Activated naive CD4-positive, alpha-beta T cell (primary cell): ENCODE data around the gene LRRN2.
"Not testable (repeated sequence)": the region's sequence is repeated elsewhere in the genome, so short reads cannot be mapped to it uniquely, and the experiment has no call there.

Source experiments
- DNase-seq, 4 experiments: peaks; one replicate each; lab custom pipeline; 2025; lab: John Stamatoyannopoulos, UW

Gene LRRN2

GRCh38 chr1:204685236-204686006 lies at the start of gene LRRN2:
LRRN2 (minus strand) TSS chr1:204685738; CDS start chr1:204619992, 65,746 bp downstream.
- DNase-seq: no peak

GRCh38 chr1:204735042-204735441 lies 49.5 kb upstream of the LRRN2 start:
- no peak for DNase-seq

- no peak for DNase-seq
Observed at GRCh38 chr1:204733869-204734596, 48.5 kb upstream of the LRRN2 start.

GRCh38 chr1:204733289-204733688 lies 47.8 kb upstream of the LRRN2 start:
- no peak for DNase-seq

GRCh38 chr1:204731985-204732575 lies 46.5 kb upstream of the LRRN2 start:
- DNase-seq: no peak

GRCh38 chr1:204731509-204731908 lies 46.0 kb upstream of the LRRN2 start:
- no peak for DNase-seq

DNA sequence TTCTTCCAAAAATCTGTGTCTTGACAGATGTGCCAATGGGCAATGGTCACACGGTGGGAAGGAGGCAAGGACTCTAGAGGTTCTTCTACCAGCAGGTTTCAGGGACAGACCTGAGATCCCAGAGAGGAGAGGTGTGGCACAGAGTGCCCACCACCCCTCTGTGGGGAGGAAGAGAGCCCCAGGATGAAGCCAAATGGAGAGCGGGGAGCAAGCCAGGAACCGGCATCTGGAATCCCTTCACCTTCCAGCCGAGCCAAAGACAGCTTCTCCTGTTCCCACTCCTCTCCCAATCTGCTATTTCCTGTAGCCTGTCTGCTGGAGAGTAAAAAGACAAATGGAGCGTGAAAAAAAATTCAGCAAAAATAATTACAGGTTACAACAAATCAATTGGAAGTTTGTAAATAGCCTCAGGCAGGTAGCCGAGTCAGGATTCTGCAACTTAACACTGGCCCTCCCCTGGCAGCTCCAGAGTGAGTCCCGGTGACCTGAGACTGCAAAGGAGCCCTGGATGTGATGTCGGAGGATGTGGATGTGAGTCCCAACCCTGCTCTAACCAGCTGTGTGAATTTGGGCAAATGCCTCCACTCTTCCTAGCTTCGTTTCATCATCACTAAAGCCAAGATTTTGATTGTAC lies 45.4 kb upstream of the LRRN2 start:
- no peak for DNase-seq

GRCh38 chr1:204729516-204729915 lies 44.0 kb upstream of the LRRN2 start:
- DNase-seq: no peak

DNA sequence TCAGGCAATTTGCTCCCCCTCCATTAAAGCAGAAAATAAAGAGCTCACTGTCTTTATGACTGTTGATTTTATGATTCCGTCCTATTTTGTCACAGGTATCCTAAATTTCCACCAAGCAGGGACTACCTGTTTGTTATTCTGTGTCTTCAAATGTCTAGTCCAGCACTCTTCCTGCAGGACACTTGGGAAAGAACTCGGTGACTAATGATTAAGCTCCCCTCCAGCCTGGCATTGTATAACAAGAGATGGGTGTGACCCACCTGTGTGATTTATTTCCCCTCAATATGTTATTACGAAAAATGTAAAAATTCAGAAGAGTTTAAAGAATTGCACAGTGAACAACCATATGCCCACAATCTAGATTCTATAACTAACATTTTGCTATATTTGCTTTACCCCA lies 42.9 kb upstream of the LRRN2 start:
- DNase-seq: no peak

GRCh38 chr1:204728045-204728444 lies 42.5 kb upstream of the LRRN2 start:
- no peak for DNase-seq

GRCh38 chr1:204727438-204727837 lies 41.9 kb upstream of the LRRN2 start:
- not testable (repeated sequence) for DNase-seq

DNA sequence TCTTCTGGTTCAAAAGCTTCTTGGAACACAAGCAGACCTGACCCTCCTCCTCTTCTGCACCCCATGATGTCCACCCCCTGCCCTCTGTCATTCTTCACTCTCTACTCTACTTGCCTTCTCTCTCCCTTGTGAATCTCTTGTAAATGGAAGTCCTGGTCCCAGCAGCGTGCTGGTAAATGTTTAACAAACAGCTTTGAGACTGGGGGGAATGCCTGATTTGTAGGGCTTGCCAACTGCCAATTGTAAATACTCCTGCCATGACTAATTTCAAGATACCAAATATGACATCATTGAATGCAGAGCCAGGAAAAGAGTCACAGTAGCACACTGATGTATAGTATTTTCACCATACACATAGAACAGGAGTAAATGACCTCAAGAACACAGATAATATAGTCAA lies 40.9 kb upstream of the LRRN2 start:
- no peak for DNase-seq

GRCh38 chr1:204725821-204726448 lies 40.4 kb upstream of the LRRN2 start:
- no peak for DNase-seq

GRCh38 chr1:204723131-204723787 lies 37.7 kb upstream of the LRRN2 start:
- no peak for DNase-seq

GRCh38 chr1:204721373-204722055 lies 36.0 kb upstream of the LRRN2 start:
- DNase-seq: no peak

- no peak for DNase-seq
Observed at GRCh38 chr1:204716660-204717059, 31.1 kb upstream of the LRRN2 start.

- DNase-seq: no peak
Observed at GRCh38 chr1:204714861-204715511, 29.4 kb upstream of the LRRN2 start.

GRCh38 chr1:204714194-204714860 lies 28.8 kb upstream of the LRRN2 start:
- DNase-seq: no peak

GRCh38 chr1:204713541-204713940 lies 28.0 kb upstream of the LRRN2 start:
- no peak for DNase-seq
